ENCODE data around the gene PCDHGA1.
A peak's percentile ranks its signal among the peaks of the same experiment; 100 is the strongest.

The PCDHGA1 gene

DNA sequence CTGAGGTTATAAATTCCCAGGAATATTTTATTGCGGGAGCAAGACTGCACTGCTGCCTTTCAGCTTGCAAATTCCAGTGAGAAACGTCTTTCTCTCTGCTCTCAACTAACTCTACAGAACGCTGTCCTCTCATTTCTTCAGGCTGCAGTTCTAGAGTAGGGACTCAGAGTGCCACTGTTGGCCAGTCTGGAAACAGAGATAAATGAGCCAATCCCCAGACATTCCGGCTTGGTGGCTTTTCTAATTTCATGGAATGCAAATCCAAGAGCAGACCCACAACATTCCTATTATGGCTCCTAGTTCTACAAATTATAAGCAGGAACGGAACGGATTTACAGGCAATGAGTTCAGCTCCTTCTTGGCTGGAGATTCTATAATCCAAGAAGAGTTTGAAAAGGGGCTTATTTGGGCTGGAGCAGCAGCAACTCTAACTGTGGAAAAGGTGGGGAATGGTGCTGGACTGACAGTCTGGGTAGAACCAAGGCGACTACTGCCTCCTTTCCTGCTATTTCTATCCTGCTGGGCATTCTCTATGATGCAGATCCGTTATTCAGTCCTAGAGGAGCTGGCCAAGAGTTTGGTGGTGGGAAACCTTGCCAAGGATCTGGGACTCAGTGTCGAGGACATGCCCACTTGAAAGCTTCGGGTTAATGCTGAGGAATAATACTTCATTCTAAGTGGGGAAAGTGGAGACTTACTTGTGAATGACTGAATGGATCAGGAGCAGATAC is 109.3 kb downstream of the PCDHGA1 start:
- no peak for FAIRE-seq
- no peak for DNase-seq (ENCODE audit: low spot score)

DNA sequence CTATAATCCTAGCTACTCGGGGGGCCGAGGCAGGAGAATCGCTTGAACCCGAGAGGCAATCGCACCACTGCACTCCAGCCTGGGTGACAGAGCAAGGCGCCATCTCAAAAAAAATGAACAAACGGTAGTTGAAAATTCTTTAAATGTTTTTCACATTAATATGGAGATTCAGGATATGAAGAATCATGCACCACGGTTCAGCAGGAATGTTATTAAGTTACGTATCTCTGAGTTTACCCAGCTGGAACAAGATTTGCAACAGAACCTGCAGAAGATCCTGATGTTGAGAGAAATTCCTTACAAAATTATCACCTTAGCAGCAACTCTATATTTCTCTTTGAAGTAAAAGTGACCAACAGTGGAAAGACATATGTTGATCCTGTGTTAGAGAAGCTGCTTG is 110.0 kb downstream of the PCDHGA1 start:
- DNase-seq (ENCODE audit: low spot score) (no peak), FAIRE-seq (no peak)

DNA sequence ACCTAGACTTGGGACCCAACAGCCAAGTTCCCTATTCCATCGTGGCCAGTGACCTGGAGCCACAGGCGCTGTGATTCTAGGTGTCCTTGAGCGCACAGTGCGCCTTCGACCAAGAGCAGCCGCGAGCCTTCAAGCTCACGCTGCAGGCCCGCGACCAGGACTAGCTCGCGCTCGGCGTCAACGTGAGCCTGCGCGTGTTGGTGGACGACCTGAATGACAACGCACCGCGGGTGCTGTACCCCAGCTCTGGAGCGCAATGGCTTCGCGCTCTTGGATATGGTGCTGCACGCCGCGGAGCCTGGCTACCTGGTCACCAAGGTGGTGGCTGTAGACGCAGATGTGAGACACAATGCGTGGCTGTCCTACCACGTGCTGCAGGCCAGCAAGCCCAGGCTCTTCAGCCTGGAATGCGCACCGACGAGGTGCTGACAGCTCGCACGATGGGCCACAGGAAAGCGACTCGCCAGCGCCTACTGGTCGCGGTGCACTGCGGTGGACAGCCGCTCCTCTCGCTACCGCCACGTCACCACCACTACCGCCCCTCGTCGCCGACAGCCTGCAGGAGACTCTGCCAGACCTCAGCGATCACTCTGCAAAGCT is 111.4 kb downstream of the PCDHGA1 start:
- no peak for FAIRE-seq

DNA sequence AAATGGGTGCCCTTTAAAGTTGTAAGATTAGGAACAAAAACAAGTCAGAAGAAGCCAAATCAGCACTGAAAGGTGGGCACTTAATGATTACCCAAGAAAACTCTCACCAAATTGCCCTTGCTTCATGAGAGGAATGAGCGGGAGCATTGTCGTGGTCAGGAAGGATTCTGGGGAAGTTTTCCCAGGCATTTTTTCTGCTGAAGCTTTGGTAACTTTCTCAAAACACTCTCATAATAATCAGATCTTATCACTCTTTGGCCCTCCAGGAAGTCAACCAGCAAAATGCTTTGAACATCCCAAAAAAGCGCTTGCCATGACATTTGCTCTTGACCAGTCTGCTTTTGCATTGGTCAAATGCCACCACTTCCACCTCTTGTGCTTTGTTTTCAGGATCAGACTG is 135.0 kb downstream of the PCDHGA1 start:
- FAIRE-seq (peak; percentile 32), DNase-seq (ENCODE audit: low spot score) (no peak)

More for the DNA sequence above, 111.4 kb downstream of the PCDHGA1 start:
- DNase-seq (ENCODE audit: low spot score), result no peak

DNA sequence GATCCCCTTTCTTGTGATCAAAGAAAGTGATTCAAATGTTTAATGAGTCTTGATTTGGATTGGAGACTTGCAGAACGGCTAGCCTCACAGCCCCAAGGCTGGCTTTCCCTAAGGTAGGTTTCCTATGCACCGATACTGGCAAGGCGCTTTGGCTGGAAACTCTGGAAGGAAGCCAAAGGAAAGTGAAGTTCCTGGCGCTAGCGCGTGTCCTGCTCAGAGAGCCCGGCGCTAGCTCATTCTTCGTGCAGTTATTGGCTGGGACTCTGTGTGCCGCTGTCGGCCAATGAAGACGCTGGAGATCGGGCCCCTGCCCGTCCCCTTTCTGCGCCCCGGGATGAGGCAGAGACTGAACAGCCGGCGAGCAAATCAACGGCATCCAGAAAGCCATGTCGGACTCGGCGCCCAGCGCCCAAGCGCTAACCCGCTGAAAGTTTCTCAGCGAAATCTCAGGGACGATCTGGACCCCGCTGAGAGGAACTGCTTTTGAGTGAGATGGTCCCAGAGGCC is 145.4 kb downstream of the PCDHGA1 start, which contains the start of gene PCDHGC3:
Gene PCDHGC3, plus strand, starts transcription at position 342 of the 507 bp plus-strand sequence. Its CDS starts 151 bp downstream, at position 493.
- DNase-seq (ENCODE audit: low spot score), result peak; percentile 91
- peak; percentile 88 for FAIRE-seq

DNA sequence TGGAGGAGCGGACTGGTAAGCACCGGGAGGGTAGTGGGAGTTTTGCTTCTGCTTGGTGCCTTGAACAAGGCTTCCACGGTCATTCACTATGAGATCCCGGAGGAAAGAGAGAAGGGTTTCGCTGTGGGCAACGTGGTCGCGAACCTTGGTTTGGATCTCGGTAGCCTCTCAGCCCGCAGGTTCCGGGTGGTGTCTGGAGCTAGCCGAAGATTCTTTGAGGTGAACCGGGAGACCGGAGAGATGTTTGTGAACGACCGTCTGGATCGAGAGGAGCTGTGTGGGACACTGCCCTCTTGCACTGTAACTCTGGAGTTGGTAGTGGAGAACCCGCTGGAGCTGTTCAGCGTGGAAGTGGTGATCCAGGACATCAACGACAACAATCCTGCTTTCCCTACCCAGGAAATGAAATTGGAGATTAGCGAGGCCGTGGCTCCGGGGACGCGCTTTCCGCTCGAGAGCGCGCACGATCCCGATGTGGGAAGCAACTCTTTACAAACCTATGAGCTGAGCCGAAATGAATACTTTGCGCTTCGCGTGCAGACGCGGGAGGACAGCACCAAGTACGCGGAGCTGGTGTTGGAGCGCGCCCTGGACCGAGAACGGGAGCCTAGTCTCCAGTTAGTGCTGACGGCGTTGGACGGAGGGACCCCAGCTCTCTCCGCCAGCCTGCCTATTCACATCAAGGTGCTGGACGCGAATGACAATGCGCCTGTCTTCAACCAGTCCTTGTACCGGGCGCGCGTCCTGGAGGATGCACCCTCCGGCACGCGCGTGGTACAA is 146.0 kb downstream of the PCDHGA1 start:
- no peak for FAIRE-seq
- DNase-seq (ENCODE audit: low spot score), result peak; percentile 32

DNA sequence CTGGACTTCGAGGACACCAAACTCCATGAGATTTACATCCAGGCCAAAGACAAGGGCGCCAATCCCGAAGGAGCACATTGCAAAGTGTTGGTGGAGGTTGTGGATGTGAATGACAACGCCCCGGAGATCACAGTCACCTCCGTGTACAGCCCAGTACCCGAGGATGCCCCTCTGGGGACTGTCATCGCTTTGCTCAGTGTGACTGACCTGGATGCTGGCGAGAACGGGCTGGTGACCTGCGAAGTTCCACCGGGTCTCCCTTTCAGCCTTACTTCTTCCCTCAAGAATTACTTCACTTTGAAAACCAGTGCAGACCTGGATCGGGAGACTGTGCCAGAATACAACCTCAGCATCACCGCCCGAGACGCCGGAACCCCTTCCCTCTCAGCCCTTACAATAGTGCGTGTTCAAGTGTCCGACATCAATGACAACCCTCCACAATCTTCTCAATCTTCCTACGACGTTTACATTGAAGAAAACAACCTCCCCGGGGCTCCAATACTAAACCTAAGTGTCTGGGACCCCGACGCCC is 146.8 kb downstream of the PCDHGA1 start:
- DNase-seq (ENCODE audit: low spot score), result no peak
- FAIRE-seq, result no peak

DNA sequence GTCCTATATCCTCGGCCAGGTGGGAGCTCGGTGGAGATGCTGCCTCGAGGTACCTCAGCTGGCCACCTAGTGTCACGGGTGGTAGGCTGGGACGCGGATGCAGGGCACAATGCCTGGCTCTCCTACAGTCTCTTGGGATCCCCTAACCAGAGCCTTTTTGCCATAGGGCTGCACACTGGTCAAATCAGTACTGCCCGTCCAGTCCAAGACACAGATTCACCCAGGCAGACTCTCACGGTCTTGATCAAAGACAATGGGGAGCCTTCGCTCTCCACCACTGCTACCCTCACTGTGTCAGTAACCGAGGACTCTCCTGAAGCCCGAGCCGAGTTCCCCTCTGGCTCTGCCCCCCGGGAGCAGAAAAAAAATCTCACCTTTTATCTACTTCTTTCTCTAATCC is 147.5 kb downstream of the PCDHGA1 start:
- FAIRE-seq, result no peak
- no peak for DNase-seq (ENCODE audit: low spot score)

DNA sequence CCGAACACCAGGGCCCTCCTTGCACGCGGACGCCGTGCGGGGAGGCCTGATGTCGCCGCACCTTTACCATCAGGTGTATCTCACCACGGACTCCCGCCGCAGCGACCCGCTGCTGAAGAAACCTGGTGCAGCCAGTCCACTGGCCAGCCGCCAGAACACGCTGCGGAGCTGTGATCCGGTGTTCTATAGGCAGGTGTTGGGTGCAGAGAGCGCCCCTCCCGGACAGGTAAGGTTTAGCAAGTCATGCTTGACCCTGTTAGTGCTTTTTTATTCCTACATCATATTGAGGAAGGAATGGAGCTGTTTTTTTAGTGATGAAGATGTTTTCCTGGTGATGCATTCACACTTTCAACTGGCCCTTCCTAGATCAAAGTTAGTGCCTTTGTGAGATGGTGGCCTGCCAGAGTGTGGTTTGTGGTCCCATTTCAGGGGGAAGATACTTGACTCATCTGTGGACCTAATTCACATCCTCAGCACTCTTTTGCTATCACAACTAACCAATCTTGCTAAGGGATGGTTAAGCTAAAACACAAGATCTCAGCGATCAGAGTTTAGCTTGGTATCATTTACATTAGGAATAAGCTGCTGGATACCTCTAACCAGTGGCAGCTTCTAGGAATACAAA is 148.1 kb downstream of the PCDHGA1 start:
- no peak for DNase-seq (ENCODE audit: low spot score)
- no peak for FAIRE-seq

DNA sequence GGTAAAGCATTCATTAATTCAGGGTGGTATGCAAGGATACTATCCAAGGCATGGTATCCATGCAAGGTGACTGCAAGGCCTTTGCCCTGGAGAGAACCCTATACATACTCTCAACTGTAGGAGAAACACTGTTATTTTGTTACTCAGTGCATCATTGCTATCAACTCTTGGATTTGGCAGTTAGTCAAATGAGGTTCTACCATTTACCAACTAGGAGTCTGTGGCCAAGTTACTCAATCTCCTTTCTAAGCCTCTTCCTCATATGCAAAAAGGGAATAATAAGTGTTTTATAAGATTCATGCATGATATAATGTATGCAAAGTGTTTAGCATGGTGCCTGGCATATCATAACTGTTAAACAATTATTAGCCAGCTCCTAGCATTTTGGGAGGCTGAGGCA is 149.5 kb downstream of the PCDHGA1 start:
- DNase-seq (ENCODE audit: low spot score) (no peak), FAIRE-seq (no peak)

DNA sequence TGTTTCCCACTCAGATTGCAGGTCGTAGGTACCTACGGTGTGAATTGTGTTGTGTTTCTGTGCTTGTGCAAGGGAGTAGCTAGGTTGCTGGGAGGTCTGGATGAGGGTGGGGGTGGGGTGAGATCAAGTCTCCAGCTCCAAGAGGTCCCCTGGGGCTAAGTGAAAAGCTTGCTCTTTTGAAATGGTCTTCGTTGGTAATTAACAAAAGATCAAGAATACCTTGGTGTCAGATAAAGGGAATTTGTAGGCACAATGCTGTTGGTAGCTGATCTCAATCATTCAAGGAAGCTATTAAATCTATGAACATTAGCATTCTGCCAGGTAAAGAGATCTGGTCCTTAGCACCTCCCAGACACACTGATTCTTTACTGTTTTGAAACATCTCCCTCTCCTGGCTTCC is 153.6 kb downstream of the PCDHGA1 start:
- FAIRE-seq (no peak), DNase-seq (ENCODE audit: low spot score) (no peak)

DNA sequence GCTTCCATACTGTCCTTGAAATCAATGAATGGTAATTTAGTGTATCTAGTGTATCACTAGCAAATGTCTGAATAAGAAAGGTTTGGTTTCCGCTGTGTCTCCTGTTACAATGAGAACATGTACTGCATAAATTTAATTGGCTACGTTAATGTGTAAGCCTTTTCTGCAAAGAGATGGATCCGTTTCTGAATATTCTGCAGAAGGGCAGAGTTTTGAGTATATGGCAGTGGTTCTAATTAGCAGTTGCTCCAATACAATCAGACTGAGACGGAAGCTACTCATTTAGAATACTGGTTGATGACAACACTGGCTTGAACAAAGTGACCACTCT is 154.0 kb downstream of the PCDHGA1 start:
- FAIRE-seq (no peak), DNase-seq (ENCODE audit: low spot score) (no peak)

DNA sequence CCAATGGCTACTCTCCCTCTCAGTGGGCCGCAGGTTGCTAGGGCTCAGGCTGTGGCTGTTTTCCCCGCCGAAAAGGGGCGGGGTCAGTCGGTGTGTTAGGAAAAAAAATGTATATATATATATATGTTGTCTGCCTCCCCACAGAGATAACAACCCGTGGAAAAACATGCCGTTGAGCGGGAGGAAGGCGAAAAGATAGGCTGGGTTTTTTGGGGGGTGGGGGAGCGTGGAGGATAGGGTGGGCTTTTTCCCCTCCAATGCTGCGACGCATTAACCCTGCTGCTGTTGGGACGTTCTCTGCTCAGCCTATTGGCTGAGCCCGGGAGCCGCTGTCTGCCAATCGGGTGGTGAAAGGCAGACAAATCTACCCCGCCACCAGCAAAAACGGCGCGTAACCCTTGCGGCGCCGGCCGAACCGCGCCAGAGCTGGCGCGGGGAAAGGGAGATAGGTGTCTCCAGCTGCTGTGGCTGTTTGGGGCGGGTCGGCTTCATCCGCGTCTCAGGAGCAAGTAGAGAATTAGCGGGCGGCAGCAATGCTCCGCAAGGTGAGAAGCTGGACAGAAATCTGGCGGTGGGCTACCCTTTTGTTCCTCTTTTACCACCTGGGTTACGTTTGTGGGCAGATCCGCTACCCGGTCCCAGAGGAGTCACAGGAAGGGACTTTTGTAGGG is 154.5 kb downstream of the PCDHGA1 start, which contains the start of gene PCDHGC4:
Gene PCDHGC4, plus strand, starts transcription at position 390 of the 671 bp plus-strand sequence. Its CDS starts 144 bp downstream, at position 534.
- FAIRE-seq (no peak), DNase-seq (ENCODE audit: low spot score) (no peak)

DNA sequence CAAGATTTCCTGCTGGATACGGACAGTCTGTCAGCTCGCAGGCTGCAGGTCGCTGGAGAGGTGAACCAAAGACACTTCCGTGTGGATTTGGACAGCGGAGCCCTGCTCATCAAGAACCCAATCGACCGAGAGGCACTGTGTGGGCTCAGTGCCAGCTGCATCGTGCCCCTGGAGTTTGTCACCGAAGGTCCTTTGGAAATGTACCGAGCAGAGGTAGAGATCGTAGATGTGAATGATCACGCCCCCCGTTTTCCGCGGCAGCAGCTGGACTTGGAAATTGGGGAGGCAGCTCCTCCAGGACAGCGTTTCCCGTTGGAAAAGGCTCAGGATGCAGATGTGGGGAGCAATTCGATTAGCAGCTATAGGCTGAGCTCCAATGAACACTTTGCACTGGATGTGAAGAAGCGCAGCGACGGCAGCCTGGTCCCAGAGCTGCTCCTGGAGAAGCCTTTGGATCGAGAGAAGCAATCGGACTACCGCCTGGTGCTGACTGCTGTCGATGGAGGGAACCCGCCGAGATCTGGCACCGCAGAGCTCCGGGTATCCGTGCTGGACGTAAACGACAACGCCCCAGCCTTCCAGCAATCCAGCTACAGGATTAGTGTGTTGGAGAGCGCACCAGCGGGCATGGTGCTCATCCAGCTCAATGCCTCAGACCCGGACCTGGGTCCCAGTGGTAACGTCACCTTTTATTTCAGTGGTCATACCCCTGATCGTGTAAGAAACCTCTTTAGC is 155.2 kb downstream of the PCDHGA1 start:
- FAIRE-seq (no peak), DNase-seq (ENCODE audit: low spot score) (no peak)

DNA sequence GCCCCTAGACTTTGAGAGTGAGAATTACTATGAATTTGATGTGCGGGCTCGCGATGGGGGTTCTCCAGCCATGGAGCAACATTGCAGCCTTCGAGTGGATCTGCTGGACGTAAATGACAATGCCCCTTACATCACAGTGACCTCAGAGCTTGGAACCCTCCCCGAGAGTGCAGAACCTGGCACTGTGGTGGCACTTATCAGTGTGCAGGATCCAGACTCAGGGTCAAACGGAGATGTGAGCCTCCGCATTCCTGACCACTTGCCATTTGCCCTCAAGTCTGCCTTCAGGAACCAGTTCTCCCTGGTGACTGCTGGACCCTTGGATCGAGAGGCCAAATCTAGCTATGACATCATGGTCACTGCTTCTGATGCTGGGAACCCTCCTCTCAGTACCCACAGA is 155.8 kb downstream of the PCDHGA1 start:
- FAIRE-seq (no peak), DNase-seq (ENCODE audit: low spot score) (no peak)

DNA sequence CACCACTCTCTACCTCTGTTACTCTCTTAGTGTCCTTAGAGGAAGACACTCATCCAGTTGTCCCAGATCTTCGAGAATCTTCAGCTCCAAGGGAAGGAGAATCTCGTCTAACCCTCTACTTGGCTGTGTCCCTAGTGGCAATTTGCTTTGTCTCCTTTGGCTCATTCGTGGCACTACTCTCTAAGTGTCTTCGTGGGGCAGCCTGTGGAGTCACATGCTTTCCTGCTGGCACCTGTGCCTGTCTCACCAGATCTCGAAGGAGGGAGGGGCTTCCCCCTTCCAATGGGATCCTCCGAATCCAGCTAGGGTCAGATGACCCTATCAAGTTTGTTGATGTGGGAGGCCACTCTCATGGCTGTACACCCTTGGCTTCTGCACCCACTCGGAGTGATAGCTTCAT is 156.8 kb downstream of the PCDHGA1 start:
- DNase-seq (ENCODE audit: low spot score), result no peak
- FAIRE-seq, result no peak

DNA sequence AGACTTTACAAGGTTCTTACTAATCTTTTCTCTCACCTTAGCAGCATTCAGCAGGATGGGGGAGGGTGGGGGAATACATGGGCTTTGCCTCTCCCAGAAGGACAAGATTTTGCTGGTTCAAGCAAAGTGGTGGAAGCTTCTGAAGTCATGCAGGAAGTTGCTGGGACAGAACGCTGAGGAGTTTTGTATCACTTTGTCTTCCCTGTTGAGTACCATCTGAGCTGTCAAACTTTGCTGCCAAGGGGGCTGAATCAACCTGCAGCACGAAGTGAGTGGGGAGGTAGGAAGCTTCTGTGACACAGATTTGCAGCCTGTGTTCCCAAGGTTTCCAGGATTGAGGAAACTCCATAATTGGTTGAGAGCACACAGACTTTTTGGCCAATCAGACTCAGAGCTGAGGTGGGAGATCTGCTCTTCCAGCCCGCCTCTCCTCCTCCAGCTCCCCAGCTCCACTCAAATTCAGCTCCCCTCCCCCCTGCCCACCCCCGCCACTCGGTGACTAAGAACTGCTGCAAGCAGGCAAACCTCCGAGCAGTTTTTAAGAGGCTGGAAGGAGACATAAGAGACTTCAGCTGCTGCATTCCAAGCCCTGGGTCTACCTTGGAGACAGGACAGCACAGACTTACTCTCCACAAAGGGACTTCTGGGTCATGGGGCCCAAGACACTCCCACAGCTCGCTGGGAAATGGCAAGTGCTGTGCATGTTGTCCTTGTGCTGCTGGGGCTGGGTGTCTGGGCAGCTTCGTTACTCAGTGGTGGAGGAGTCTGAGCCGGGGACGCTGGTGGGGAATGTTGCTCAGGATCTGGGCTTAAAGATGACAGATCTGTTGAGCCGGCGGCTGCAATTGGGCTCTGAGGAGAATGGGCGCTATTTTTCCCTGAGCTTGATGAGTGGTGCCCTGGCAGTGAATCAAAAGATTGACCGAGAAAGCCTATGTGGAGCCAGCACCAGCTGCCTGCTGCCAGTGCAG is 158.6 kb downstream of the PCDHGA1 start, which contains the start of gene PCDHGC5:
Gene PCDHGC5, plus strand, starts transcription at position 491 of the 971 bp plus-strand sequence. Its CDS starts 160 bp downstream, at position 651.
- peak; percentile 77 for FAIRE-seq
- peak; percentile 76 for DNase-seq (ENCODE audit: low spot score)

DNA sequence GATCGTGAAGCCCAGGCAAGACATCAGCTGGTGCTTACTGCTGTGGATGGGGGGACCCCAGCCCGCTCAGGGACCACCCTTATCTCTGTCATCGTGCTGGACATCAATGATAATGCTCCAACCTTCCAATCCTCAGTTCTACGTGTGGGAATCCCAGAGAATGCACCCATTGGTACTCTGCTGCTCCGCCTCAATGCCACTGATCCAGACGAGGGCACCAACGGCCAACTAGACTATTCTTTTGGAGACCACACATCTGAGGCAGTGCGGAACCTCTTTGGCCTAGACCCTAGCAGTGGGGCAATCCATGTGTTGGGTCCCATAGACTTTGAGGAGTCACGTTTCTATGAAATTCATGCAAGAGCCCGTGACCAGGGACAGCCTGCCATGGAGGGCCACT is 159.5 kb downstream of the PCDHGA1 start:
- no peak for FAIRE-seq
- no peak for DNase-seq (ENCODE audit: low spot score)

DNA sequence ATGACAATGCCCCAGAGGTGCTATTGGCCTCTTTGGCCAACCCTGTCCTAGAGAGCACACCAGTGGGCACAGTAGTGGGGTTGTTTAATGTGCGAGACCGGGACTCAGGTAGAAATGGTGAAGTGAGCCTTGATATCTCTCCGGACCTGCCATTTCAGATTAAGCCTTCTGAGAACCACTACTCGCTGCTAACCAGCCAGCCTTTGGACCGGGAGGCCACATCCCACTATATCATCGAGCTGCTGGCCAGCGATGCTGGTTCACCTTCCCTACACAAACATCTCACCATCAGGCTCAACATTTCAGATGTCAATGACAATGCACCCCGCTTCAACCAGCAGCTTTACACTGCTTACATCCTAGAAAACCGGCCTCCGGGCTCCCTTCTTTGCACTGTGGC is 160.0 kb downstream of the PCDHGA1 start:
- FAIRE-seq (no peak), DNase-seq (ENCODE audit: low spot score) (no peak)
